Trophoblast cell (in vitro differentiated cells and primary cell): ENCODE results near the gene CACTIN.
"Not testable (repeated sequence)": the region's sequence is repeated elsewhere in the genome, so short reads cannot be mapped to it uniquely, and the experiment has no call there.

Experiments used
- DNase-seq, 2 donors: peaks; one replicate each; pipeline ENCODE4 v3.0.0-alpha.2; 2016
- H2AFZ ChIP-seq: 2 replicates; pipeline ENCODE4 v1.6.1; 2013; ENCODE audit warnings: low read length, moderate library complexity, mild to moderate bottlenecking; ENCODE audit not compliant: insufficient read depth, poor library complexity
- H2AK5ac ChIP-seq: 2 replicates; pipeline ENCODE4 v1.6.1; 2013; ENCODE audit warnings: mild to moderate bottlenecking, low read length
- H2BK120ac ChIP-seq: 2 replicates; pipeline ENCODE4 v1.6.1; 2013; ENCODE audit warnings: low read length, mild to moderate bottlenecking, moderate library complexity; ENCODE audit not compliant: insufficient read depth, poor library complexity
- H2BK12ac ChIP-seq: 2 replicates; pipeline ENCODE4 v1.6.1; 2013; ENCODE audit warnings: mild to moderate bottlenecking, low read length, moderate library complexity
- H2BK5ac ChIP-seq: 2 replicates; pipeline ENCODE4 v1.6.1; 2013; ENCODE audit warnings: low read length, low read depth, moderate library complexity, mild to moderate bottlenecking; ENCODE audit not compliant: poor library complexity
- H3K14ac ChIP-seq: 2 replicates; pipeline ENCODE4 v1.6.1; 2013; ENCODE audit warnings: mild to moderate bottlenecking, low read length
- H3K18ac ChIP-seq: 2 replicates; pipeline ENCODE4 v1.6.1; 2013; ENCODE audit warnings: mild to moderate bottlenecking, low read length
- H3K23ac ChIP-seq: 2 replicates; pipeline ENCODE4 v1.6.1; 2013; ENCODE audit warnings: low read length
- H3K27ac ChIP-seq: 2 replicates; pipeline ENCODE4 v1.5.1; 2013; ENCODE audit warnings: low read depth, mild to moderate bottlenecking, inconsistent platforms, low read length, moderate library complexity
- H3K27me3 ChIP-seq: 2 replicates; pipeline ENCODE4 v1.6.1; 2013; ENCODE audit warnings: inconsistent platforms, mild to moderate bottlenecking, low read length, moderate library complexity; ENCODE audit not compliant: insufficient read depth
- H3K36me3 ChIP-seq, 2 experiments: 1 replicate in 1 of 2; 2 replicates in 1 of 2; pipeline ENCODE4 v1.6.1; 2013; ENCODE audit warnings: low read length in 2 of 2, mild to moderate bottlenecking in 2 of 2, moderate library complexity in 1 of 2; ENCODE audit not compliant: insufficient read depth in 2 of 2, control insufficient read depth in 1 of 2
- H3K4ac ChIP-seq: 2 replicates; pipeline ENCODE4 v1.6.1; 2013; ENCODE audit warnings: low read depth, mild to moderate bottlenecking, low read length, moderate library complexity
- H3K4me1 ChIP-seq, 2 experiments: 1 replicate in 1 of 2; 2 replicates in 1 of 2; pipeline ENCODE4 v1.6.1; 2013; ENCODE audit warnings: low read length in 2 of 2, mild to moderate bottlenecking in 2 of 2, moderate library complexity in 1 of 2; ENCODE audit not compliant: insufficient read depth in 2 of 2, control insufficient read depth in 1 of 2
- H3K4me2 ChIP-seq: 2 replicates; pipeline ENCODE4 v1.6.1; 2013; ENCODE audit warnings: inconsistent platforms, mild to moderate bottlenecking, low read length, moderate library complexity
- H3K4me3 ChIP-seq: 2 replicates; pipeline ENCODE4 v1.5.1; 2013; ENCODE audit warnings: mild to moderate bottlenecking, low read depth, low read length, inconsistent platforms
- H3K79me1 ChIP-seq: one replicate; pipeline ENCODE4 v1.6.1; 2013; ENCODE audit warnings: low read length
- H3K79me2 ChIP-seq: 2 replicates; pipeline ENCODE4 v1.6.1; 2013; ENCODE audit warnings: low read length, mild to moderate bottlenecking; ENCODE audit not compliant: control insufficient read depth, insufficient read depth, poor library complexity
- H3K9ac ChIP-seq: 2 replicates; pipeline ENCODE4 v1.6.1; 2013; ENCODE audit warnings: mild to moderate bottlenecking, low read length
- H3K9me3 ChIP-seq: 2 replicates; pipeline ENCODE4 v1.6.1; 2013; ENCODE audit warnings: low read depth, mild to moderate bottlenecking, control low read depth, inconsistent platforms, low read length; ENCODE audit not compliant: insufficient read depth
- H4K12ac ChIP-seq: 2 replicates; pipeline ENCODE4 v1.6.1; 2013; ENCODE audit warnings: low read depth, mild to moderate bottlenecking, low read length, moderate library complexity
- H4K8ac ChIP-seq: 2 replicates; pipeline ENCODE4 v1.6.1; 2013; ENCODE audit warnings: low read depth, mild to moderate bottlenecking, low read length, moderate library complexity
- H4K91ac ChIP-seq: one replicate; pipeline ENCODE4 v1.6.1; 2013; ENCODE audit warnings: low read depth, mild to moderate bottlenecking, low read length, moderate library complexity
- WGBS: extraction: QIAGEN DNeasy Blood & Tissue Kit; methylation state at CpG from one replicate; pipeline ENCODE4 v1.1.7; 2013; ENCODE audit warnings: missing lambda C conversion rate; ENCODE audit not compliant: insufficient read length, insufficient coverage; ENCODE audit errors: extremely low coverage; 5-methylcytosine and 5-hydroxymethylcytosine counted together

CACTIN gene

GRCh38 chr19:3632739-3633558, 6.4 kb upstream of the CACTIN start:
- Histone ChIP-seq H3K79me2 (no peaks in the 10 kb centered on the region), H2AFZ (no peak overlapping the region), H3K23ac (no peak overlapping the region), H2BK120ac (no peak overlapping the region), H3K27me3 (no peaks in the 10 kb centered on the region), H4K8ac (no peak overlapping the region), H3K36me3 (peaks cover 52 to 53% of the 10 kb centered on the region in 2 experiments), H2BK12ac (no peak overlapping the region), H3K14ac (no peak overlapping the region), H3K18ac (no peak overlapping the region), H3K4me1 (no peaks in the 10 kb centered on the region), H3K79me1 (no peaks in the 10 kb centered on the region), H2AK5ac (no peak overlapping the region), H3K4me2 (no peak overlapping the region), H3K9ac (no peak overlapping the region), H2BK5ac (no peak overlapping the region), H3K4me3 (no peak overlapping the region), H3K27ac (no peak overlapping the region), H4K91ac (no peak overlapping the region), H4K12ac (no peak overlapping the region), H3K9me3 (peaks cover 2% of the 10 kb centered on the region), H3K4ac (no peak overlapping the region)
- DNase-seq, result no peak
- no CpG with 5 or more reads among the region's 50 CpGs for WGBS

- H2BK120ac ChIP-seq, result no peak overlapping the region
- no peak overlapping the region for H3K18ac ChIP-seq
- H3K4me2 ChIP-seq, result no peak overlapping the region
- H2BK5ac ChIP-seq, result no peak overlapping the region
- no peak overlapping the region for H4K8ac ChIP-seq
- no peak overlapping the region for H3K9ac ChIP-seq
- peaks cover 45 to 46% of the 10 kb centered on the region in 2 experiments for H3K36me3 ChIP-seq
- H3K4me1 ChIP-seq, result peaks cover 0 to 2% of the 10 kb centered on the region in 2 experiments
- no peak overlapping the region for H2AFZ ChIP-seq
- peaks cover 2% of the 10 kb centered on the region for H3K9me3 ChIP-seq
- DNase-seq, result no peak
- no peak overlapping the region for H2AK5ac ChIP-seq
- H3K79me2 ChIP-seq, result no peaks in the 10 kb centered on the region
- H3K14ac ChIP-seq, result no peak overlapping the region
- H3K79me1 ChIP-seq, result no peaks in the 10 kb centered on the region
- no peak overlapping the region for H2BK12ac ChIP-seq
- no peak overlapping the region for H3K23ac ChIP-seq
- no peaks in the 10 kb centered on the region for H3K27me3 ChIP-seq
- H3K4me3 ChIP-seq, result no peak overlapping the region
- no CpG with 5 or more reads among the region's 16 CpGs for WGBS
- H4K12ac ChIP-seq, result no peak overlapping the region
- H3K4ac ChIP-seq, result no peak overlapping the region
- no peak overlapping the region for H3K27ac ChIP-seq
- no peak overlapping the region for H4K91ac ChIP-seq
Observed at GRCh38 chr19:3632098-3632497, 5.5 kb upstream of the CACTIN start.

DNA sequence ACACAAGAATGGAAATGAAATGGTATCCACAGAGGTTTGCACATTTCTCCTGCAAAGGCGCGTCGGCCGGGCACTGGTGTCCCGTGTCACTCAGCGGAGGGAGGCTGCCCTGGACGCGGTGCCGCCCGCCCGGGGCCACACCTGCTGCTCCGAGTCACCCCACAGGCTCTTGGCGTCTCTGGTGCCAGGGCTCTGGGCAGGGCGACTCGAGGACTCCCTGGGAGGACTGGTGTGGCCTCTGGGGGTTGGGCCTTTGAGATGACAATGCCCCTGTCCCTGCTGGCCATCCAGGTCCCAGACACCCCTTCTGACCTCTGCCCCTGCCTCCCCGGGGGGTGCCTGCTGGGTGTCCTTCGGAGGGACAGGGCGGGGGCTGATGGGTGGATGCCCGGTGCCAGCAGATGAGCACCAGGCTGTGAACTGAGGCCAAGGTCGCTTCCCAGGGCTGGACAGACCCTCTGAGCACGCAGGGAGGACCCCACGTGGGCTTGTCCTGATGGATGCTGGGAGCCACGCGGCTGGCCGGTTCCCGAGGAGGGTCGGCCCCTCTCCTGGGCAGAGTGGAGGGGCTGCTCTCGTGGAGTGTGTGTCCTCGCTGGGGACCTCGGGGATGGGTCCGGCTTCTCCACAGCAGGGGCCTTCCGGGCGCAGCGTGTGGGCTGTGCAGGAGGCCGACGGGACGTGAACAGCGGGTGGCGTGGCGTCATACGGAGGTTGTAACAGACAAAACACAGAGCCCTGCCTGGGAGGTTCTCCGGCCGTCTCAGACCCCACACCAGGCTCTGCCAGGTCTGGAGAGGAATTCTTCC, 4.7 kb upstream of the CACTIN start:
- Histone ChIP-seq H3K23ac (no peak overlapping the region), H4K12ac (no peak overlapping the region), H2BK120ac (no peak overlapping the region), H3K27me3 (no peaks in the 10 kb centered on the region), H2AFZ (no peak overlapping the region), H3K4me1 (peaks cover 0 to 2% of the 10 kb centered on the region in 2 experiments), H3K4me3 (no peak overlapping the region), H4K91ac (no peak overlapping the region), H3K14ac (no peak overlapping the region), H3K4me2 (no peak overlapping the region), H3K79me1 (peaks cover 5% of the 10 kb centered on the region), H3K4ac (no peak overlapping the region), H3K27ac (no peak overlapping the region), H2AK5ac (no peak overlapping the region), H4K8ac (no peak overlapping the region), H3K18ac (no peak overlapping the region), H3K79me2 (peaks cover 2% of the 10 kb centered on the region), H2BK5ac (no peak overlapping the region), H3K9ac (no peak overlapping the region), H2BK12ac (no peak overlapping the region), H3K9me3 (peaks cover 2% of the 10 kb centered on the region), H3K36me3 (peaks cover 38 to 39% of the 10 kb centered on the region in 2 experiments)
- WGBS, result no CpG with 5 or more reads among the region's 43 CpGs
- no peak for DNase-seq

- H3K4me1 ChIP-seq, result peaks cover 9 to 11% of the 10 kb centered on the region in 2 experiments
- not testable (repeated sequence) for H3K4me3 ChIP-seq, H2BK5ac ChIP-seq, H2BK12ac ChIP-seq, H3K14ac ChIP-seq, H2AK5ac ChIP-seq, H3K79me1 ChIP-seq, H3K27me3 ChIP-seq, H3K4ac ChIP-seq, H2AFZ ChIP-seq, H3K23ac ChIP-seq, H4K8ac ChIP-seq, H2BK120ac ChIP-seq, H4K12ac ChIP-seq, H3K27ac ChIP-seq, H3K18ac ChIP-seq, DNase-seq, H4K91ac ChIP-seq, H3K9ac ChIP-seq, H3K9me3 ChIP-seq, H3K4me2 ChIP-seq
- peaks cover 33% of the 10 kb centered on the region in 2 experiments for H3K36me3 ChIP-seq
- H3K79me2 ChIP-seq, result peaks cover 10% of the 10 kb centered on the region
- no CpG with 5 or more reads among the region's 9 CpGs for WGBS
Observed at GRCh38 chr19:3628766-3629165, 2.2 kb upstream of the CACTIN start.
